T-helper 2 cell (primary cell): ENCODE results near the gene AP3D1.
"Not testable (repeated sequence)": the region's sequence is repeated elsewhere in the genome, so short reads cannot be mapped to it uniquely, and the experiment has no call there.

Experiments
- DNase-seq, 5 experiments: peaks; one replicate each; pipeline versions ENCODE4 v3.0.0 to v3.0.0-alpha.2; 2012 to 2022

Gene AP3D1

GRCh38 chr19:2109046-2109864 is 42.1 kb downstream of the AP3D1 start:
- no peak for DNase-seq

DNA sequence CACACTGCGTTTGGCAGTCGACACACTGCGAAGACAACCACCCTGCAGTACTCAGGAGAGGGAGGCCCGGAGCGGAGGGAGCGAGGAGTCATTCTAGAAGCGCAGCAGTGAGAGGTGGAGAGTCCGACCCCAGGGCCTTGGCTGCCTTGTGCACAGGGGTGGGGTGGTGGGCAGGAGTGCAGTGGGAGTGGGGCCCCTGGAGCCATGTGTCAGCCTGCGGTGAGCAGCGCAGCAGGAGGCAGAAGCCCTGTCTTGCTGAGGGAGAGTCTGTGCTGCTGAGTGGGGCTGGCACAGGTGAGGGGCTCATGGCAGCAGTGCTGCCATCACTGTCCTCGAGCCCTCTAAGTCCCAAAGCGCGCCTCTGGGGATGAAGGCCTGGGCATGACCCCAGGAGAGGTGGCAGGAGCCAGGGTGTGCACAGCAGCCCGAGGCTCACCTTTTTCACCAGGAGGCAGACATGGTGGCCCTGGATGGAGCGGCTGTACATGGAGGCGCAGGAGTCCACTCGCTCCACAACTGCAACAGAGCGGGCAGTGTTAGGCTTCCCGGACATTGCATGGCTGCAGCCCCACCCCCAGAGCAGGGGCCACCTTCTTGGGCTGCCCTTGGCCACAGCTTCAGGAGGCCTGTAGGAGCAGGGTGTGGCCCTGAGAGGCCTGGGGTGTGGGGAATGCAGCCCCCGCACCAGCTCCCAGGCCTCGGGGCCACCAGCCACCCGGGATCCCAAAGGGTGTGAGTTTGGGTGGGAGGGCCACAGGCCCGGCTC is 42.9 kb downstream of the AP3D1 start:
- DNase-seq, result no peak

DNA sequence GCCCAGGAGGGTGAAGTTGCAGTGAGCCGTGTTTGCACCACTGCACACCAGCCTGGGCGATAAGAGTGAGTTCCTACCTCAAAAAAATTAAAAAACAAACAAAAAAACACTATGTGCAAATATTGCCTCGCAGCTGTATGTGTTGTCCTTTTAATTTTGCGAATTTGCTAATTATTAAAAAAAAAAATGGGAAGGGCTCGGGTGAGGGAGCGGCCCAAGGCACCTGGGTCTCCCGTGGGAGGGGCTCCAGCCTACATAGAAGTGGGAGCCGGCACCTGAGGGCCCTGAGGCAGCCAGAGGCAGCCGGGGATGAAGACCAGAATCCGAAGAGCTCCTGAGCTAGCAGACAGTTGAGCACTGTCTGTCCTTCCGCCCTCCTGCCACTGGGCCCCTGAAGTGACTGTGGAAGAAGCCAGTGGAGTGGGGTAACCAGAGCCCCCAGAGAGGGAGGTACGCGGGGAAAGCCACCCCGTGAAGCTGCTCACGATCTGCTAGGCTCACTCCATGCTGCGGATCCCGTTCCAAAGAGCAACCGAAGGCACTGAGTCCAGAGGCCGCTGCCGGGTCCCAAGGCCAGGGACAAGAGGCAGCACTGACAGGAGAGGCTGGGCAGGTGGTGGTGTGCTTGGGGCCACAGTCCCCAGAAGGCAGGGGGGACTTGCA is 48.2 kb downstream of the AP3D1 start:
- DNase-seq, result no peak

DNA sequence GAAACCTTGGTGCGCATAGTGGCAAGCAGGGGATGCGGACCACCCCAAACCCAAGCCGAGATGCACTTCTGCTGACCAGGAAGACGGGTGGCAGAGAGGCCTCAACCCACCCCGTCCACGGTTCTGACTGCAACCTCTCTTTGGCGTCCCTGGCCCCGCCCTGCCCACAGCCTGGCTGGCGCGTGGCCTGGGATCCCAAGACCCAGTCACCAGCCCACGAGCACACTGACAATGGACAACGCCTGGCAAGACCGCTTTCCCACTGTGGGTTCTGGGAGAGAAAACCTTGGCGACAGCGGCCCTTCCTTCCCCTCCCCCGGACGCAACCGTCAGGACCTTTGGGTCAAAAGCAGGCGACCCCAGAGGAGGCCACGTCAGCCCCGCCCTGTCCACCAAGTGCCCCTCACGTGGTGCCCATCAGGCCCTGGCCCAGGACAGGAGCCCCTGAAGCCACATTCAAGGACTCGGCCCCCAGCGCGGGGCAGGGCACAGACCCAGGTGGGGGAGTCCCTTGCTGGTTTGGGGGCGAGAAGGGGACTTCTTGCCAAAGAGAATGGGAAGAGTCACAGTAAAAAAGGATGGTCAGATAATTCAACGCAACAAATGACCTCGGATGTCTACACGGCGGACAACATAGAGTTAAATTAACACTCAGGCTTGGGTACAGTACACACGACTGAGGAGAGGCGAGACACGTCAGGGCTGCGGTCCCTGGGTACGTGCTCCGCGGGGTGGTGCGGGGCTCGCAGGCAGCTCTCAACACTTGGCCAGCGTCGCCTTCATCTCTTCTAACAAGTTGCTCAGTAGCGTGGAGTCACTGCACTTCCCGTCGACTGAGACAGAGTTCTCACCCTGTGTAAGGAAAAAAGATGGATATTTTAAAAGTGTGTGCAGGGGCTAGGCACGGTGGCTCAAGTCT is 49.7 kb downstream of the AP3D1 start:
- DNase-seq, result no peak

DNA sequence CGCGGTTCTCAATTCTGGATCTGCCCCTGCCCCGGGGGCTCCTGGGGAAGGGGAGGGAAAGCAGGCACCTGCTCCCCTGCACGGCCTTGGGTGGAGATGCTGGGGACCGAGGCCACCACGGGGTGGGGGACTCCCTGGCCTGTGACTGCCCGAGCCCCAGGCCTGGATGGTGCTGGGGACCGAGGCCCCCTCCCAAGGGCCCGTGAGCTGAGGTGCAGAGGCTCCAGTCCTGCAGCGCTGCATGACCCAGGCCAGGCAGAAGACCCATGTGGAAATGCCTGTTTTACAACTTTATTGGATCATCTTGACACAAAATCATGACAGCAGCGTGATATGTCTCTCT is 50.7 kb downstream of the AP3D1 start:
- DNase-seq, result no peak

- no peak for DNase-seq
These were observed 51.2 kb downstream of the AP3D1 start for GRCh38 chr19:2099937-2100718.

GRCh38 chr19:2099054-2099501 is 52.3 kb downstream of the AP3D1 start:
- no peak for DNase-seq

- DNase-seq, result no peak
These were observed 53.5 kb downstream of the AP3D1 start for GRCh38 chr19:2097886-2098327.

DNA sequence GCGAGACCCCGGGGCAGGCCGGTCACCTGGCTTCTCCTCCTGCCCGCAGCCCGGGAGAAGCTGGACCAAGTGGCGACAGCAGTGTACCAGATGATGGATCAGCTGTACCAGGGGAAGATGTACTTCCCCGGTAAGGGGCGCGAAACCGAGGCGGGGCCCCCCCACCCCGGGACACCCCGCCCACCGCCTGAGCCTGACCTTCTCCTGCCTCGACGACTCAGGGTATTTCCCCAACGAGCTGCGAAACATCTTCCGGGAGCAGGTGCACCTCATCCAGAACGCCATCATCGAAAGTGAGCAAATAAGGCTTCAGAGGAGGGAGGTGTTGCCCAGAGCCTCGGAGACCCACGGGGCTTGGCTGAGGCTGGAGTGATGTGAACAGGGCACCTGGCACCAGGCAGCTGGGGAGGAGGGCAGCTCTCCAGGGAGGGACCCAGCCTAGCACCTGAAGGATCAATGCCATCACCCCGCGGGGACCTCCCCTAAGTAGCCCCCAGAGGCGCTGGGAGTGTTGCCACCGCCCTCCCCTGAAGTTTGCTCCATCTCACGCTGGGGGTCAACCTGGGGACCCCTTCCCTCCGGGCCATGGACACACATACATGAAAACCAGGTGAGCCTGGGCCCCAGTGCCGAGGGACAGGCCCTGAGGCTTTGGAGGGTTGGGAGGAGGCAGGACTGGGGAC is 54.0 kb downstream of the AP3D1 start:
- DNase-seq, result peak; percentile 22 to 57 (median 43)

DNA sequence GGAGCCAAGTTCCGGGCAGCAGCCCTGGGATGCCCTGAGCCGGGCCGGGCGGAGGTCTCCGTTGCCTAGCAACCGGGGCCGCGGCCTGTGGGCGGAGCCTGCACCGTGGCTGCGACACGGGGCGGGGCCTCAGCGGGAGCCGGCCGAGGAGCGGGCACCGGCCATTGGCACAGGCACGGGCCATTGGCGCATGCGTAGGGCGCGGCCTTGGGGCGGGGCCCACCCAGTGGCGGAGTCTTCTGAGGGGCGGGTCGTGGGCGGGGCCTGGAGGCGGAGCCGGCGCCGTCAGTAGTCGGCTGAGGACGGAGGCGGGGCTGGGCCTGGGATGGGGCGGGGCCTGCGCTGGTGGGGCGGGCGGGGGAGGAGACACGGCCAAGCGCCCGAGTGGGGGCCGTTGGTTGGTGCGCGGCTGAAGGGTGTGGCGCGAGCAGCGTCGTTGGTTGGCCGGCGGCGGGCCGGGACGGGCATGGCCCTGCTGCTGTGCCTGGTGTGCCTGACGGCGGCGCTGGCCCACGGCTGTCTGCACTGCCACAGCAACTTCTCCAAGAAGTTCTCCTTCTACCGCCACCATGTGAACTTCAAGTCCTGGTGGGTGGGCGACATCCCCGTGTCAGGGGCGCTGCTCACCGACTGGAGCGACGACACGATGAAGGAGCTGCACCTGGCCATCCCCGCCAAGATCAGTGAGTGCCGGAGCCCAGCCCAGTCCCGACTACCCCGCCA is 54.7 kb downstream of the AP3D1 start, which contains the start of gene IZUMO4:
Gene IZUMO4 (plus strand): TSS at position 436 of the 723 bp plus-strand sequence. CDS start 31 bp downstream, at position 467.
- peak; percentile 97 to 100 (median 99) for DNase-seq

DNA sequence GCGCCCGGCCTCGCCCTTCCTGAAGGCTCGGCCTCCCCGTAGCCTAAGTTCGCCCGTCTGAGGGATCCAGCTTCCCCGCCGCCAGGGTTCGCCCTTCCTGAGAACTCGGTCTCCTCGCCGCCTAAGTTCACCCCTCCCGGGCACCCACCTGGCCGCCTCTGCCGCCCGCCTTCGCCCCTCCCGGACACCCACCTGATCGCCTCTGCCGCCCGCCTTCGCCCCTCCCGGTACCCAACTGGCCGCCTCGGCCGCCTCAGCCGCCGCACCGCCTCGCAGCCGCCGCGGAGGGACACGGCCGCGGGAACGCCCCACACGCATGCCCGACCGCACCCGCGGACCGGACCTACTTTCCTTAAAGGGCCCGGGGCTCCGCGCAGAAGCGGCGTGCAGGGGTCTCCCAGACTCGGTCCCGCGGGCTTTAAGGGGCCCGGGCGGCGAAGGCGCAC is 55.3 kb downstream of the AP3D1 start, which contains the start of gene MOB3A:
Gene MOB3A (minus strand): TSS at position 293 of the 446 bp plus-strand sequence. CDS start 17,766 bp downstream, outside the sequence.
- peak in 4 of 5 experiments; percentile 72 to 97 (median 78) for DNase-seq

DNA sequence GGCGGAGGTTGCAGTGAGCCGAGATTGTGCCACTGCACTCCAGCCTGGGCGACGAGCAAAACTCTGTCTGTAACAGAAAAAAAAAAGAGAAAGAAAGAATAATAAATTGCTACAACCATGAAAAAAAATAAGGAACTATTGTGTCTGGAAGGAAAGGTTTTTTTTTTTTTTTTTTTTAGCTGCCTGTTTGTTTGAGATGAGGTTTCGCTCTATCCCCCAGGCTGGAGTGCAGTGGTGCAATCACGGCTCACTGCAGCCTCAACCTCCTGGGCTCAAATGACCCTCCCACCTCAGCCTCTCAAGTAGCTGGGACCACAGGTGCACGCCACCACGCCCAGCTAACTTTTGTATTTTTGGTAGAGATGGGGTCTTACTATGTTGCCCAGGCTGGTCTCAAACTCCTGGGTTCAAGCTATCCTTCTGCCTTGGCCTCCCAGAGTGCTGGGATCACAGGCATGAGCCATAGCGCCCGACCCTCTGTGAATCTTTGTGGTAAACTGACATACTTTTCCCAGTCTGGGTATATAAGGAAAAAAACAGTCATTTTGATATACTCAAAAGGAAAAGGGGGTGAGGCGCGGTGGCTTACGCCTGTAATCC is 59.3 kb downstream of the AP3D1 start:
- DNase-seq, result not testable (repeated sequence)

GRCh38 chr19:2089727-2090053 is 61.7 kb downstream of the AP3D1 start:
- no peak for DNase-seq

DNA sequence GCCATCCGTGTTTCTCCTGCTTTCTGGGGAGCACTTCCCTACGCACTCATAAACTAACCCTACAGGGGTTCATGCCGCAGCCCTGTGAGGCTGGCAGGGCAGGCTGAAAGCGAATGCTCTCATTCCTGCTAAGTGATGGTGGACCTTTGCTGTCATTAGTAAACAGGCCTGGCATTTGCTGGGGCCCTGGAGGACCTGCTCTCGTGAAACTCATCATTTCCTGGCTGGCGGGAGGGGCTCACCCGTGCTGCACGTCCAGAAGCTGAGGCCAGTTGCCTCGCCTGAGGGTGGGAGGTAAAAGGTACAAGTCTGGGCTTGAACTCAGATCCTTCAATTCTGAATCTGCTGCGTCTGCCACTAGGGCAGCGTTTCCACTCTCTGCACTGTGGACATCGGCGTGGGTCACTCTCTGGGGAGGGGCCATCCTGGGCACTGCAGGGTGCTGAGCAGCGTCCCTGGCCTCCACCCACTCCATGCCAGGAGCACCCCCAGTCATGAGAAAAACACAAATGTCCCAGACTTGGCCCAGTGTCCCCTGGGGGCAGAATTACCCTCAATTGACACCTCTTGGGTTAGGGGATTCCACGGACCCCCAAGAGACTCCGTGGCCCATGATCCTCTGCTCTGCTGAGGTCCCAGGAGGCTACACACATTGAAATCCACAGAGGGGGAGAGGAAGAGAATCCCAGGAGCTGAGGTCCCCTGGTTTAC is 62.2 kb downstream of the AP3D1 start:
- no peak for DNase-seq

GRCh38 chr19:2087621-2088100 is 63.7 kb downstream of the AP3D1 start:
- DNase-seq, result peak in 2 of 5 experiments; percentile 49 to 64

- peak in 1 of 5 experiments; percentile 58 for DNase-seq
These were observed 64.4 kb downstream of the AP3D1 start for GRCh38 chr19:2086695-2087620.
